Activated CD4-positive, alpha-beta T cell treated with anti-CD3 and anti-CD28 coated beads, Interleukin-10, Interleukin-2, amounts not matched to agents 100 ng/mL and 50 ng/mL, durations not matched to agents 16 hours and 8 hours (primary cell): ENCODE data around the gene ACTR1A.
A peak's percentile ranks its signal among the peaks of the same experiment; 100 is the strongest.
"Not testable (repeated sequence)": the region's sequence is repeated elsewhere in the genome, so short reads cannot be mapped to it uniquely, and the experiment has no call there.

Experiments
- DNase-seq: peaks from one replicate; pipeline ENCODE4 v3.0.0-alpha.2; 2020

Gene ACTR1A

GRCh38 chr10:102480396-102480795, 22.1 kb downstream of the ACTR1A start:
- no peak for DNase-seq

DNA sequence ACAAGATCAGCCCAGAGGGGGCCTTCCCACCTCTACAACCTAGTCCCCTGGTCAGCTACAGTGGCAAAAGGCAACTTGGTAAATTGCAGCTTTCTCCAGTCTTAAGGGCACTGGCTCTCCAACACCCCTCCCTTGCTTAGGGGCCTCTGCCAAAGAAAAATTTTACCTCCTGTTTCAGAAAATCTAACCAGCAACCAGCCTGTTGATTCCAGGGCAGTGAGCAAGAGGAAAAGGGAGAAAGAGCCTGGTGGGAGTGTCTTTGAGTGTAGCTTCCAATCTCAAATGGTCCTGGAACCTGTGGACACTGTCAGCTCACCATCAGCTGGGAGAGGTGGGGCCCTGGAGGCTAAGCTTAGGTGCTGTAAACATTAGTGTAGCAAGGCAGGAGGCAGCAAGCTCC, 22.9 kb downstream of the ACTR1A start:
- DNase-seq: no peak

- no peak for DNase-seq
Observed at GRCh38 chr10:102476466-102477141, 25.9 kb downstream of the ACTR1A start.

GRCh38 chr10:102475451-102476040, 27.0 kb downstream of the ACTR1A start:
- DNase-seq: no peak

- no peak for DNase-seq
Observed at GRCh38 chr10:102473445-102474331, 28.8 kb downstream of the ACTR1A start.

- no peak for DNase-seq
Observed at GRCh38 chr10:102470579-102471546, 31.6 kb downstream of the ACTR1A start.

DNA sequence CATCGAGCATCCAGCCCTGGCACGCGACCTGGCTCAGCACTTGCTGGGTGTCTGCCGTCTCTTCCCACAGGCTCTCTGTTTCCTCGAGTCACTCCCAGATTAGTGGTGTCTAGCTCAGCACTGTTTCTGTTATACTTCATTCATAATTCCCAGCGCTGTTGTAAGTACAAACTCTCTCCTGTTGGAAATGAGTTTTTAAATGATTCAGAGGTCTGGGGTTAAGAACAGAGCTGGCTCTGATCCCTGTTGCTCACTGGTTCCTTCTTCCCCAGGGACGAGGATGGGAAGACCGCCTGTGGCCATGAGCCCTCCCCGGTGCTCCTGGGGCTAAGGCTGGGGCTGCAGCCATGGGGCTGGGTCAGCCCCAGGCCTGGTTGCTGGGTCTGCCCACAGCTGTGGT, 33.8 kb downstream of the ACTR1A start:
- DNase-seq: no peak

GRCh38 chr10:102467971-102468438, 34.5 kb downstream of the ACTR1A start:
- no peak for DNase-seq

DNA sequence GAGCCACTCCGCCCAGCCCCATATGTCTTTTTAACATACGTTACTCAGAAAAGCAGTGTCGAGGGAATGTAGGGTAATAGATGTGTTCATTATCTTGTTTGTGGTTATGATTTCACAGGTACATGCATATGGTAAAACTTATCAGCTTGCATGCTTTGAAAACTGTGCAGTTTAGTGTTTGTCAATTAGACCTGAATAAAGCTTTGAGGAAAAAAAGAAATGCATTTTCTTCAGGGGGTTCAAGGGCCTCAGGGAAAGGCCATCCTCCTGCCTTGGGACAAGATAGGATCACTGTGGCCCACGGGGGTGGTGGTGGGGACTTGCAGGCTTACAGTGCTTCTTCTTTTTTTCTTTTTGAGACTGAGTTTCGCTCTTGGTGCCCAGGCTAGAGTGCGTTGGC, 35.2 kb downstream of the ACTR1A start:
- DNase-seq: no peak

DNA sequence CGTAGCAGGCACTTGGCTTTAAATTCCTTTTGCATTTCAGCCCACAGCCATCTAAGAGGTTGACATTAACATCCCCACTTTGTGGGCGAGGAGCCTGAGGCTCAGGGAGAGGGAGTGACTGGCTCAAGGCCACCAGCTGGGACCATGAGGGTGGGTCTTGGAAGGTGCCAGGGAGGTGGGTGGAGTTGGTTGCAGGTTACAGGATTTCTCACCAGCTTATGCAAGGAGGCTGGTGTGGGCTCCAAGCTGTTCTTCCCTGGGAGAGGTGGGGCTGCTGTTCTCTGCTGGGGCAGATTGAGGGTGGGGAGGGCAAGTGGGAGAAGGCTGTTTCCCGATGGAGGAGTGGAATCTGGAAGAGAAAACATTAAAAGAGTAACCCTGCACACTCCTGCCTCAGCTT, 37.0 kb downstream of the ACTR1A start:
- no peak for DNase-seq

DNA sequence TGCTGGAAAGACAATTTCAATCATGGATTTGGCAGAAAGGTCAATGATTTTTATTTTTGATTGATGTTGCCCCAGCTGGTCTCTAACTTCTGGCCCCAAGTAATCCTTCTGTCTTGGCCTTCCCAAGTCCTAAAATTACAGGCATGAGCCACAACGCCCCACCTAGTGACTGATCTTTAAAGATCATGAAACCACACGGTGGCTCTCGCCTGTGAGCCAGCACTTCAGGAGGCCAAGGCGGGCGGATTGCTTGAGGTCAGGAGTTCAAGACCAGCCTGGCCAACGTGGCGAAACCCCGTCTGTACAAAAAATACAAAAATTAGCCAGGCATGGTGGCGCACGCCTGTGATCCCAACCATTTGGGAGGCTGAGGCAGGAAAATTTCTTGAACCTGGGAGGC, 38.5 kb downstream of the ACTR1A start:
- DNase-seq: no peak

DNA sequence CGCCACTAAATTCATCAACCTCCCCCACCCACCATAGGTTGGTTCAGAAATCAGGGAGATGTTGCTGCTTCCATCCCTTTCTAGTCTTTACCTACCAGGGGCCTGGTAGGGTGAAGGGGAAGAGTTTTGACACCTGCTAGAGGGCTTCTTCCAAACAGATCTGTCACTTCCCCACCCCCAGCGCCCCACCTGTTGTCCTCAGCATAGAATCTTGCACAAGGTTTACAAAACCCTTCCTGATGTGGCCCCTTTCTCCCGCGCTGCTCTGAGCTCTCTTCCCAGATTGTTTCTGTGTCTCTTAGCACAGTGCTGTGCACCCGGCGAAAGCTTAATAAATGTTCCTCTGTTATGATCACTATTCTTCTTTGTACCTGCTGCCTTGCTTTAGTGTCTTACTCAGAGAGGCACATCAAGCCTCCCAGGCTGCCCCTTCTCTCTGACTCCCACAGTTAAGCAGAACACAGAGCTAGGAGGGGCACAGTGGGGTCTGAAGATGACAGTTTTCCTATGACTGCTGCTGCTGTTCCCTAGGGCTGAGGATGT, 39.9 kb downstream of the ACTR1A start:
- DNase-seq: no peak

DNA sequence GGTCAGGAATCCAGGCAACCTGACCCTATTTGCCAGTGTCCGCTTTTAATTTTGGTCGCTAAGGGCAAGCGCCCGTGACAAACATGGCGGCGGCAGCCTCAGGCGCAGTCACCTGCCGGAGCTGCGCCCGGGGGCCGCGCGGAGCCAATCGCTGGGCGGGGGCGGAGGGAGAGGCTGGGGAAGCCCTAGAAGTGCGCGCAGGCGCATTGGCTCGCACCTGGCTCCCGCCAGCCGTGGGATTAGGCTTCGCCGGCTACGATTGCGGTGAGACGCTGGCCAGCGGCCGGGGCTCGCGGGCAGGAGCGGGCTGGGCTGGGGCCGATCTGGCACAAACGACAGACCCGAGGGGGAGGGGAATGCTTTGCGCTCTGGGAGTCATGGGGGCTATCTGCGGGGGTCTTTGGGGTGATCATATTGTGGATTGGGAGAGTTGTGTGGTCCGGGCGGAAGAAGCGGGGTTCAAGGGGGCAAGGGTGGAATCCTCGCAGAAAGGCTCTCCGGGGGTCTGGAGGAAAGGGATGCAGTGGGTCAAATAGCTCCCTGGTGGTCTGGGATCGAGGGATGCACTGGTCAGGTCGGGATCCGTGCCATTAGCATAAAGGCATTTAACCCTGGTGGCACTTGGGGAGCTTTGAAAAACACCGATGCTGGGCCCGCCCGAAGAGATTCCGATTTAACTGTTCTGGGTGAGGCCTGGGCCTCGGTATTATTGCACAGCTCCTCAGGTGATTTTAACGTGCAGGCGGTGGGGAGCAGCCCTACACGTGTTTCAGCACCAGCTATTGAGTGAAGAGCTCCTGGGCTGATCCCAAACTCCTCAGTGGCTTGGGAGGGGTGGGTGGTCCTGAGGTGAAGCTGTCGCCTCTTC, 41.1 kb downstream of the ACTR1A start:
- peak; percentile 96 for DNase-seq

- no peak for DNase-seq
Observed at GRCh38 chr10:102460836-102461186, 41.7 kb downstream of the ACTR1A start.

- no peak for DNase-seq
Observed at GRCh38 chr10:102458656-102459055, 43.9 kb downstream of the ACTR1A start.

- DNase-seq: no peak
Observed at GRCh38 chr10:102457591-102458150, 44.8 kb downstream of the ACTR1A start.

DNA sequence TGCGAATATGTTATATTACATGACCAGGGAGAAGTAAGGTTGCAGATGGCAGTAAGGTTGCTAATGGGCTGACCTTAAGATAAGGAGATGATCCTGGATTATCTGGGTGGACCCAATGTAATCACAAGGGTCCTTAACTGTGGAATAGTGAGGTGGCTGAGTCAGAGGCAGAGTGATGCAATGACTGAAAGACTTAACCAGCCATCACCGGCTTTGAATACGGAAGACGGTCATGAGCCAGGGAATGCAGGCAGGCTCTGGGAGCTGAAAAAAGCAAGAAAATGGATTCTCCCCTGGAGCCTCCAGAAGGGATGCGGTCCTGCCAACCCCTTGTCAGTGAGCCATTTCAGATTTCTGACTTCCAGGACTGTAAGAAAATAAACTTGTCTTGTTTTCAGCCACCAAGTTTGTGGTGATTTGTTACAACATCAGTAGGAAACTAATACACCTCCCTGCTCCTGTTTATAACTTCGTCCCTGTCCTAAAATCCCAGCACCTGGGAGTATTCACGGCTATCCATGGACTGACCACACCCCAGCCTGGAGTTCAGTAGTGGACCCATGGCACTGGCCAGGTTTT, 46.5 kb downstream of the ACTR1A start:
- no peak for DNase-seq

DNA sequence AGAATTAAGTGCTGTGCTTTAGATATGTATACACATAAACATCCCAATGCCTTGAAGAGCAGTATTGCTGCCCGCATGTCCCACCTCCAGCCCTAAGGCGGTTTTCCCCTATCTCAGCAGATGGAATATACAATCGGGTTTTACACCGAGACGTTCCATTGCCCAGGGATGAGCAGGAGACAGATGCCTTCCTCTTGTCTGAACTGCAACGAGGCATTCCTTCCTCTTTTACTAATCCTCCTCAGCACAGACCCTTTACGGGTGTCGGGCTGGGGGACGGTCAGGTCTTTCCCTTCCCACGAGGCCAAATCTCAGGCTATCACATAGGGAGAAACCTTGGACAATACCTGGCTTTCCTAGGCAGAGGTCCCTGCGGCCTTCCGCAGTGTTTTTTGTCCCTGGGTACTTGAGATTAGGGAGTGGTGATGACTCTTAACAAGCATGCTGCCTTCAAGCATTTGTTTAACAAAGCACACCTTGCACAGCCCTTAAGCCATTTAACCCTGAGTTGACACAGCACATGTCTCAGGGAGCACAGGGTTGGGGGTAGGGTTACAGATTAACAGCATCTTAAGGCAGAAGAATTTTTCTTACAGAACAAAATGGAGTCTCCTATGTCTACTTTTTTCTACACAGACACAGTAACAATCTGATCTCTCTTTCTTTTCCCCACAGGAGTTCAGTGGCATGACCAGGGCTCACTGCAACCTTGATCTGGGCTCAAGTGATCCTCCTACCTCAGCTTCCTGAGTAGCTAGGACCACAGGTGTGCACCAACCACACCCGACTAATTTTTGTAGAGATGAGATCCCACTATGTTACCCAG, 47.6 kb downstream of the ACTR1A start:
- not testable (repeated sequence) for DNase-seq

- no peak for DNase-seq
Observed at GRCh38 chr10:102453502-102453901, 49.0 kb downstream of the ACTR1A start.
